NCI-H1930 (cell line): Measurements from ENCODE around the gene RGL4.

Experiments
- DNase-seq, 2 experiments: peaks; one replicate each; lab custom pipeline; 2025; lab: John Stamatoyannopoulos, UW

RGL4 gene

DNA sequence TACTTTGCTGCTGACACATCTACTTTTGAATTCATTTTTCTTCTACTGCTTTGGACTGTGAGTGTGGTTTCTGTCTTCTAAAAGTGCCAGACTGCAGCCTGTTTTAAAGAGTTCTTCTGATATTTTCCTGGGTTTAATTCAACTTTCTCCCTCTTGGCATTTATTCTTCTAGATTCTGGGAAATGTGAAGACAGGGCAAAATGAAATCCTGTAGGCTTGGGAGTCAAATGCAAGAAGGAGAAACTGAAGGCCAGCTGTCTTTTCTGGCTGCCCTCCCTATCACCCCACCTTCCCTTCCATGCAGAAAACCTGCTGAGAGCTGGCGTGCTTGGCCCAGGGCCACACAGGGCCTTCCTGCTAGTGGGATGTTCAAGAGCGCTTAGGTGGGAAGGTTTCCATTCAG, 52.5 kb downstream of the RGL4 start:
- DNase-seq: no peak

DNA sequence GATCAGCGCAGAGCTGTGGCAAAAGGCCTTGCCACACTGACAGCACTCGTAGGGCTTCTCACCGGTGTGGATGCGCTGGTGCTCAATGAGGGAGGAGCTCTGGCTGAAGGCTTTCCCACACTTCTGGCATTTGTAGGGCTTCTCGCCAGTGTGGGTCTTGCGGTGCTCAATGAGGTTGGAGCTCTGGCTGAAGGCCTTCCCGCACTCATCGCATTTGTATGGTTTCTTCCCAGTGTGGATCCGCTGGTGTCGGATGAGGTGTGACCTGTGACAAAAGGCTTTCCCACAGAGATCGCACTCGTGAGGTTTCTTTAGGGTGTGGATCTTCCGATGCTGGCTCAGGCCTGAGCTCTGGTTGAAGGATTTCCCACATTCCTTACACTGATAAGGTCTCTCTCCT, 53.2 kb downstream of the RGL4 start:
- no peak for DNase-seq

DNA sequence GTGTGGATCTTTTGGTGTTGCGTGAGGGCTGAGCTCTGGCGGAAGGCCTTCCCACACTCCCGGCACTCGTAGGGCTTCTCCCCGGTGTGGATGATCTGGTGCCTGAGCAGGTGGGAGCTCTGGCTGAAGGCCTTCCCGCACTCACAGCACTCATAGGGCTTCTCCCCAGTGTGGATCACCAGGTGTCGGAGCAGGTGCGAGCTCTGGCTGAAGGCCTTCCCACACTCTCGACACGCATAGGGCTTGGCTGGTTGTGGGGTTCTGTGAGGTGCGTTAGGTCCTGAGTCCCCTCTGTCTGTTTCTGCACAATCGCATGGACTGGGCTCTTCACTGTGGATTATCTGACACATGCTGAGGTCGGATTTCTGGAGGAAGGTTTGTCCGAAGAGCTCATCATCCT, 53.7 kb downstream of the RGL4 start:
- DNase-seq: no peak

DNA sequence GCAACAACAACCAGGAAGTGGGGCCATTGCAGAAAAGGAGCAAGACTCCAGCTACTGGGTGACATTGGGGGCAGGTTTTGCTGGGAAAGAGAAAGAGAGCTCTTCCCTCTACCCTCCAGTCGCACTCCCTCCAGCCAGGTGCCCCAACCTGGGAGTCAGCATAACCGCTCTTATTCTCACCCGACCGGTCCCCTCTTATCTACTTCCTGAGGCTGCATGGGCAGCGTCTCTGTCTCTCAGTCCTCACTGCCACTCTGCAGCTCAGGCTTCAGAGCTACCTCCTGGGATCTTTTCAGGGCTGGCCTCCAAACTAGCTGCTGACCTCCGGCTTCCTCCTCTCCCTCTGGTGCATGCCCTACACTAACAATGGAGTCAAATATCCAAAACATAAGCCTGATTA, 55.0 kb downstream of the RGL4 start:
- no peak for DNase-seq
